Mucosa of descending colon (tissue), 3 donors: Measurements from ENCODE around the gene EMC8. TPM values are rescaled to one million over a fixed set of nuclear protein-coding genes. Genes with fewer than 3 reads are reported as not detected.

Source experiments
- ATAC-seq: fragments of 200-7000 bp; cut with Tn5 transposase; one replicate; pipeline ENCODE4 v1.9.1; 2020; ENCODE audit warnings: mild to moderate bottlenecking, moderate library complexity
- DNase-seq, 3 donors: peaks; one replicate each; pipeline ENCODE4 v3.0.0-alpha.2; 2020
- H3K36me3 ChIP-seq: fragments of 200-600 bp; one replicate; pipeline ENCODE4 v1.8.0; 2021; ENCODE audit warnings: low read depth, mild to moderate bottlenecking
- H3K4me1 ChIP-seq: fragments of 200-600 bp; one replicate; pipeline ENCODE4 v1.8.0; 2021; ENCODE audit warnings: low read depth, mild to moderate bottlenecking
- H3K4me3 ChIP-seq: fragments of 200-600 bp; one replicate; pipeline ENCODE4 v1.8.0; 2021; ENCODE audit warnings: mild to moderate bottlenecking
- H3K9me3 ChIP-seq: fragments of 200-600 bp; one replicate; pipeline ENCODE4 v1.8.0; 2021; ENCODE audit warnings: mild to moderate bottlenecking
- intact Hi-C, 2 donors: fragments of 100-400 bp; cut with DNase I in 1 of 2; cut with micrococcal nuclease in 1 of 2; formaldehyde crosslinking; loops; one replicate each; pipeline versions ENCODE4 v1.11.0 to v1.11.1; 2022; cut with DNase I, micrococcal nuclease
- total RNA-seq, 3 donors: library from RNA; stranded (reverse); fragmentation: NEBNext Ultra II Directional in 2 of 3; extraction: Animal tissue kit (Norgen Biotek cat#: 25700) in 2 of 3; gene quantifications; one replicate each; pipeline versions ENCODE4 v1.2.1 to v1.2.4, GENCODE V29; 2021 to 2023
- TF ChIP-seq, protein P1 (sequence below): fragments of 200-600 bp; IDR thresholded peaks from one replicate; pipeline ENCODE4 v1.8.0; 2022; ENCODE audit warnings: antibody characterized with exemption, mild to moderate bottlenecking
- donor health status: DM: no; HTN: no; CAD: no; lungs with moderate emphysema.
- donor health status: DM: no; HTN: no; CAD: no.
- donor health status: DM: no; HTN: yes; CAD: no.

The EMC8 gene
- total RNA-seq, 3 donors from 2014 or later = 27.7 to 31.0 (median 30.2) TPM

GRCh38 chr16:85754413-85754812 is 44.9 kb downstream of the EMC8 start:
- no peak for DNase-seq
- no peak for ATAC-seq
- H3K4me3 ChIP-seq = no peak overlapping the region
- TF ChIP-seq, protein P1, sequence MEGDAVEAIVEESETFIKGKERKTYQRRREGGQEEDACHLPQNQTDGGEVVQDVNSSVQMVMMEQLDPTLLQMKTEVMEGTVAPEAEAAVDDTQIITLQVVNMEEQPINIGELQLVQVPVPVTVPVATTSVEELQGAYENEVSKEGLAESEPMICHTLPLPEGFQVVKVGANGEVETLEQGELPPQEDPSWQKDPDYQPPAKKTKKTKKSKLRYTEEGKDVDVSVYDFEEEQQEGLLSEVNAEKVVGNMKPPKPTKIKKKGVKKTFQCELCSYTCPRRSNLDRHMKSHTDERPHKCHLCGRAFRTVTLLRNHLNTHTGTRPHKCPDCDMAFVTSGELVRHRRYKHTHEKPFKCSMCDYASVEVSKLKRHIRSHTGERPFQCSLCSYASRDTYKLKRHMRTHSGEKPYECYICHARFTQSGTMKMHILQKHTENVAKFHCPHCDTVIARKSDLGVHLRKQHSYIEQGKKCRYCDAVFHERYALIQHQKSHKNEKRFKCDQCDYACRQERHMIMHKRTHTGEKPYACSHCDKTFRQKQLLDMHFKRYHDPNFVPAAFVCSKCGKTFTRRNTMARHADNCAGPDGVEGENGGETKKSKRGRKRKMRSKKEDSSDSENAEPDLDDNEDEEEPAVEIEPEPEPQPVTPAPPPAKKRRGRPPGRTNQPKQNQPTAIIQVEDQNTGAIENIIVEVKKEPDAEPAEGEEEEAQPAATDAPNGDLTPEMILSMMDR = no peak
- peaks cover 28% of the 10 kb centered on the region for H3K4me1 ChIP-seq
- H3K36me3 ChIP-seq = no peaks in the 10 kb centered on the region
- H3K9me3 ChIP-seq = no peaks in the 10 kb centered on the region
- intact Hi-C loops = no loop called here

DNA sequence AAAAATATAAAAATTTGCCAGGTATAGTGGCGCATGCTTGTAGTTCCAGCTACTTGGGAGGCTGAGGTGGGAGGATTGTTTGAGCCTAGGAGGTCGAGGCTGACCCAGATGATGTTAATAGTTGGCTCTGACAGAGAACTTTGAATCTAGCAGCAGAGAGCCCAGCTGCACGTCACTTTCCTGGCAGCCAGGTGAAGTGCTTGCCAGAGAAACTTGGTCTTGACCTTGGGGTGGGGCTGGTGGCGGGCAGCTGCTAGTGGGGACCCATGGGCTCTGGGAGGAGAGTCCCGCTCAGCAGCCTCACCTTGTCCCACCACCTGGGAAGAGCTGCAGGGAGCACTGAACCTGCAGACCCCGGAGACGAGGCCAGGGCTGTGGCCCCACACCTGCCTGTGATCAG is 45.4 kb downstream of the EMC8 start:
- H3K4me3 ChIP-seq = no peak overlapping the region
- ATAC-seq = no peak
- no peak for DNase-seq
- no peaks in the 10 kb centered on the region for H3K9me3 ChIP-seq
- intact Hi-C loops = no loop called here
- H3K36me3 ChIP-seq = no peaks in the 10 kb centered on the region
- H3K4me1 ChIP-seq = peaks cover 28% of the 10 kb centered on the region
- TF ChIP-seq, protein P1 = no peak

DNA sequence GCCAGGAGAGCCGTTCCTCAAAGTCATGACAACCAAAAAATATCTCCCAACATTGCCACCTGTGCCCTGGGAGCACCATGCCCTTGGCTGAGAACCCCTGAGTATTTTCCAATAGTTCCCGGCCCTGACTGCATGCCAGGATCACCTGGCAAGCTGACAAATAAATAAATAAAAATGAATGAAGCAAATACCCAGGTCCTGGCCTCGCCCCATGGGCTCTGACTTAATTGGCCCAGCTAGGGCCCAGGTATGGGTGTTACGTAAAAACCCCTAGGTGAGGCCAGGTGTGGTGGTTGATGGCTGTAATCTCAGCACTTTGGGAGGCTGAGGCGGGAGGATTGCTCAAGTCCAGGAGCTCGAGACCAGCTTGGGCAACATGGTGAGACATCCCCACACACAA is 45.8 kb downstream of the EMC8 start:
- intact Hi-C loops = no loop called here
- Histone ChIP-seq H3K36me3 (no peaks in the 10 kb centered on the region), H3K4me3 (no peak overlapping the region), H3K4me1 (peaks cover 28% of the 10 kb centered on the region), H3K9me3 (no peaks in the 10 kb centered on the region)
- TF ChIP-seq, protein P1 = no peak
- DNase-seq (no peak), ATAC-seq (peak; percentile 29)

GRCh38 chr16:85752511-85753420 is 46.6 kb downstream of the EMC8 start:
- ATAC-seq (peak; percentile 46), DNase-seq (peak in 2 of 3 donors; percentile 31 to 58)
- intact Hi-C loops = no loop called here

GRCh38 chr16:85751698-85752501 is 47.4 kb downstream of the EMC8 start:
- Histone ChIP-seq H3K4me3 (no peak overlapping the region), H3K9me3 (no peaks in the 10 kb centered on the region), H3K4me1 (peaks cover 28% of the 10 kb centered on the region), H3K36me3 (no peaks in the 10 kb centered on the region)
- ATAC-seq (no peak), DNase-seq (no peak)
- TF ChIP-seq, protein P1 = no peak
- intact Hi-C loops = no loop called here

More at GRCh38 chr16:85752511-85753420, 46.6 kb downstream of the EMC8 start:
- no peaks in the 10 kb centered on the region for H3K36me3 ChIP-seq
- H3K9me3 ChIP-seq = no peaks in the 10 kb centered on the region
- TF ChIP-seq, protein P1 = no peak
- no peak overlapping the region for H3K4me3 ChIP-seq
- H3K4me1 ChIP-seq = peaks cover 28% of the 10 kb centered on the region
